Stimulated activated CD4-positive, alpha-beta T cell treated with anti-CD3 and anti-CD28 coated beads, Interleukin-4, amount 100 ng/mL, for 4 hours (primary cell): ENCODE results near the gene LRRC4C.

Source experiments
- DNase-seq, 2 experiments: peaks; one replicate each; pipeline ENCODE4 v3.0.0-alpha.2; 2020

The LRRC4C gene

GRCh38 chr11:41320238-41320637, 139.2 kb downstream of the LRRC4C start:
- DNase-seq: no peak

GRCh38 chr11:41319434-41319833, 140.0 kb downstream of the LRRC4C start:
- no peak for DNase-seq

GRCh38 chr11:41316751-41317150, 142.7 kb downstream of the LRRC4C start:
- no peak for DNase-seq

- DNase-seq: no peak
These were observed 146.2 kb downstream of the LRRC4C start for GRCh38 chr11:41313226-41313625.

- no peak for DNase-seq
These were observed 149.7 kb downstream of the LRRC4C start for GRCh38 chr11:41309716-41310115.

- no peak for DNase-seq
These were observed 150.3 kb downstream of the LRRC4C start for GRCh38 chr11:41309111-41309522.

- no peak for DNase-seq
These were observed 151.2 kb downstream of the LRRC4C start for GRCh38 chr11:41308286-41308685.

- DNase-seq: no peak
These were observed 152.0 kb downstream of the LRRC4C start for GRCh38 chr11:41307296-41308080.

GRCh38 chr11:41306431-41306830, 153.0 kb downstream of the LRRC4C start:
- no peak for DNase-seq

GRCh38 chr11:41301023-41301422, 158.4 kb downstream of the LRRC4C start:
- no peak for DNase-seq

GRCh38 chr11:41289408-41289807, 170.0 kb downstream of the LRRC4C start:
- no peak for DNase-seq

GRCh38 chr11:41286751-41287150, 172.7 kb downstream of the LRRC4C start:
- no peak for DNase-seq

- DNase-seq: no peak
These were observed 175.1 kb downstream of the LRRC4C start for GRCh38 chr11:41284354-41284753.

- DNase-seq: no peak
These were observed 176.1 kb downstream of the LRRC4C start for GRCh38 chr11:41283191-41283930.

- DNase-seq: no peak
These were observed 177.1 kb downstream of the LRRC4C start for GRCh38 chr11:41282395-41282794.

- no peak for DNase-seq
These were observed 178.2 kb downstream of the LRRC4C start for GRCh38 chr11:41281131-41281742.

GRCh38 chr11:41274831-41275230, 184.6 kb downstream of the LRRC4C start:
- DNase-seq: no peak

- DNase-seq: no peak
These were observed 185.5 kb downstream of the LRRC4C start for GRCh38 chr11:41273908-41274307.

- no peak for DNase-seq
These were observed 192.0 kb downstream of the LRRC4C start for GRCh38 chr11:41267451-41267850.

- DNase-seq: no peak
These were observed 203.4 kb downstream of the LRRC4C start for GRCh38 chr11:41256041-41256440.

GRCh38 chr11:41254966-41255365, 204.5 kb downstream of the LRRC4C start:
- no peak for DNase-seq

- no peak for DNase-seq
These were observed 209.0 kb downstream of the LRRC4C start for GRCh38 chr11:41250408-41250935.

GRCh38 chr11:41247621-41248020, 211.8 kb downstream of the LRRC4C start:
- DNase-seq: no peak

- DNase-seq: no peak
These were observed 213.1 kb downstream of the LRRC4C start for GRCh38 chr11:41246399-41246745.
